Neural crest cell (in vitro differentiated cells): ENCODE results near the gene ARHGEF4. TPM values are rescaled to one million over a fixed set of nuclear protein-coding genes. Genes with fewer than 3 reads are reported as not detected.

ENCODE experiments used
- DNase-seq: peaks from one replicate; pipeline ENCODE4 v3.0.0; 2021; ENCODE audit warnings: low read depth, mixed read lengths, low spot score
- H3K27ac Mint-ChIP-seq: one replicate; pipeline ENCODE4 v1.8.0; 2021; ENCODE audit warnings: mild to moderate bottlenecking, mixed read lengths; ENCODE audit not compliant: unreplicated experiment
- H3K27me3 Mint-ChIP-seq: 2 replicates; pipeline ENCODE4 v1.8.0; 2021; ENCODE audit warnings: low read depth, mild to moderate bottlenecking, mixed read lengths
- H3K36me3 Mint-ChIP-seq: 2 replicates; pipeline ENCODE4 v1.8.0; 2021; ENCODE audit warnings: low read depth, mild to moderate bottlenecking, mixed read lengths
- H3K4me1 Mint-ChIP-seq: 2 replicates; pipeline ENCODE4 v1.8.0; 2021; ENCODE audit warnings: mixed read lengths
- H3K4me3 Mint-ChIP-seq: one replicate; pipeline ENCODE4 v1.8.0; 2021; ENCODE audit warnings: mild to moderate bottlenecking, mixed read lengths
- H3K9me3 Mint-ChIP-seq: 2 replicates; pipeline ENCODE4 v1.8.0; 2021; ENCODE audit warnings: mixed read lengths
- total RNA-seq: library from RNA; stranded (reverse); gene quantifications from 2 replicates; pipeline ENCODE4 v1.2.1, GENCODE V29; 2021
- TF ChIP-seq, protein P1 (sequence below): fragments of 200-600 bp; sonication (generic); conservative IDR thresholded peaks from 2 replicates; pipeline ENCODE4 v1.5.0; 2021; ENCODE audit warnings: antibody characterized with exemption, mild to moderate bottlenecking

The ARHGEF4 gene
- total RNA-seq, 1 donor from 2014 or later: 22.1 TPM

DNA sequence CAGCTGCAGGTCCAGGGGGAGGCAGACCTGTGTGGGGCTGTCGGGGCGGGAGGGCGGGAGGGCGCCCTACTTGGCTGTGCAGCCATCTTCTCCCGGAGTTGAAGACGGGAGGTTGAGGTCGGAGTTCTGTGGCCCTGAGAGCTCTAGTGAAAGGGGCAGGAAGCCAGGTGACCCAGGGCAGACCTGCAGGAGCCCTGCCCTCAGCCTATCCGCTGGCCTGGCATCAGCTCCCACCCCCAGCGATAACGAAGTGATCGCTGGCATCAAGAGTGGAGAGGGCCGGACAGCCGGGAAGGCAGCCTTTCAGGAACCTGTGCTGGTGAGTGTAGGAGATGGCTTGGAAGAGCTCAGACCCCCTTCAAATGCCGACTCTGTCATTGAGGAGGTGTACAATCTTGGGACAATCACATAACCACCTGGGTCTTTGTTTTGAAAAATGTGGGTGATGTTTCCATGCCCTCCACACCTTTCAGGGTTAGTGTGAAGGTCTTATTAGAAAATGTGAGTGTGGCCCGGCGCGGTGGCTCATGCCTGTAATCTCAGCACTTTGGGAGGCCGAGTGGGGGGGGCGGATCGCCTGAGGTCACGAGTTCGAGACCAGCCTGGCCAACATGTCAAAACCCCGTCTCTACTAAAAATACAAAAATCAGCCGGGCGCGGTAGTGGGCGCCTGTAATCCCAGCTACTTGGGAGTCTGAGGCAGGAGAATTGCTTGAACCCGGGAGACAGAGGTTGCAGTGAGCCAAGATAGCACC is 1.3 kb downstream of the ARHGEF4 start:
- no peaks in the 10 kb centered on the region for H3K9me3 Mint-ChIP-seq
- TF ChIP-seq, protein P1, sequence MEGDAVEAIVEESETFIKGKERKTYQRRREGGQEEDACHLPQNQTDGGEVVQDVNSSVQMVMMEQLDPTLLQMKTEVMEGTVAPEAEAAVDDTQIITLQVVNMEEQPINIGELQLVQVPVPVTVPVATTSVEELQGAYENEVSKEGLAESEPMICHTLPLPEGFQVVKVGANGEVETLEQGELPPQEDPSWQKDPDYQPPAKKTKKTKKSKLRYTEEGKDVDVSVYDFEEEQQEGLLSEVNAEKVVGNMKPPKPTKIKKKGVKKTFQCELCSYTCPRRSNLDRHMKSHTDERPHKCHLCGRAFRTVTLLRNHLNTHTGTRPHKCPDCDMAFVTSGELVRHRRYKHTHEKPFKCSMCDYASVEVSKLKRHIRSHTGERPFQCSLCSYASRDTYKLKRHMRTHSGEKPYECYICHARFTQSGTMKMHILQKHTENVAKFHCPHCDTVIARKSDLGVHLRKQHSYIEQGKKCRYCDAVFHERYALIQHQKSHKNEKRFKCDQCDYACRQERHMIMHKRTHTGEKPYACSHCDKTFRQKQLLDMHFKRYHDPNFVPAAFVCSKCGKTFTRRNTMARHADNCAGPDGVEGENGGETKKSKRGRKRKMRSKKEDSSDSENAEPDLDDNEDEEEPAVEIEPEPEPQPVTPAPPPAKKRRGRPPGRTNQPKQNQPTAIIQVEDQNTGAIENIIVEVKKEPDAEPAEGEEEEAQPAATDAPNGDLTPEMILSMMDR: no peak
- no peak overlapping the region for H3K27ac Mint-ChIP-seq
- H3K36me3 Mint-ChIP-seq: no peaks in the 10 kb centered on the region
- no peak for DNase-seq
- H3K4me3 Mint-ChIP-seq: peak overlapping the region; percentile 49
- peaks cover 19% of the 10 kb centered on the region for H3K4me1 Mint-ChIP-seq
- peaks cover 42% of the 10 kb centered on the region for H3K27me3 Mint-ChIP-seq

DNA sequence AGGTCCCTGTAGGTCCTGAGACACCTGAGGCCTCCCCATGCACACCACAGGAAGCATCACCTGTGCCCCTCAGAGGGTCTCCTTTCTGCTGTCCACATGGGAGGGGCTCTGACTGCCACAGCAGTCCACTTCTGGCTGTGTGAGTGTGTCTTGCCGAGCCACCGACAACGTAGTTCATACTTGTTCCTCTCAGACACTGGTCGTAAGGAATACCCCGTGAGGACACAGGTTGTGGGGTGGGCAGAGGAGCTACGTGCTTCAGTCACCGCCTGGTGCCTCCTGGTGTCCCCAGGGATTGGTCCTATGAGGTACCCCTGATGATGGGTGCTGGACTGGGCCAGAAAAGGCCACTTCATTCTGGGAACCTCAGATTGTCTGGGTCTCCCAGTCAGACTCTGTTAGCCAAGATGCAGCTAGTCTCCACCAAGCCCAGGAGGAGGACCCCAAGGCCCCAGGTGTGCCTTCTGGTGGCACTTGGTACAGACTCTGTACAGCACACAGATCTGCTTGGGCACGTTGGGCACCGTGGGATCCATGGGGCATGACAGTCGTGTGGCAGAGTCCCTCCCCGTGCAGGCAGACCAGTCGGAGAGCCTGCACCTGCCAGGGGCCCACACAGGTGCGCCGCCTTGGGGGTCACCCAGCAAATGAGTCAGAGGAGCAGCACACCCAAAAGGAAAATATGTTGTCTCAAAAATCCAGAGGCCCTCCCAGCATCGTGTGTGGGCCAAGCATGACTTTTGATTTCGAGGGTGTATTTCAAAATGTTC is 2.5 kb downstream of the ARHGEF4 start:
- DNase-seq: no peak
- no peaks in the 10 kb centered on the region for H3K36me3 Mint-ChIP-seq
- H3K27ac Mint-ChIP-seq: no peak overlapping the region
- TF ChIP-seq, protein P1: no peak
- H3K27me3 Mint-ChIP-seq: peaks cover 40% of the 10 kb centered on the region
- H3K9me3 Mint-ChIP-seq: no peaks in the 10 kb centered on the region
- H3K4me3 Mint-ChIP-seq: no peak overlapping the region
- peaks cover 16% of the 10 kb centered on the region for H3K4me1 Mint-ChIP-seq

DNA sequence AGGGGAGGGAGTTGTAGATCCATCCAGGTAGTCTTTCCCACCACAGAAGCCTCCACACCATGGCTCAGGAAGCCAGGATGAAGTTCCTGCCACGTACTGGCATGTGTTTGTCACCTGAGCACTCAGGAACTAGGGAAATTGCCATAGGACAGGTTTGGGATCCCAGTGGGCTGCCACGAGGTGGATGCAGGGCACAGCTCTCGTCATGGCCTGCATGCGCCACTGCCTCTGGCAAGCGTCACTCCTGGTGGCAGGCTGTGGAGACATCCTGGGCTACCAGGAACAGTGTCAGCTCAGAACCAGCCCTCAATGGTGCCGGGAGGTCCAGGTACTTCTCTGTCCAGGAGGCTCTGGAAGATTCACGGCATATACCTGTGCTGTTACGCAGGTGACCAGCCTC is 3.8 kb downstream of the ARHGEF4 start:
- no peak for DNase-seq
- no peaks in the 10 kb centered on the region for H3K9me3 Mint-ChIP-seq
- H3K4me1 Mint-ChIP-seq: peaks cover 3% of the 10 kb centered on the region
- TF ChIP-seq, protein P1: no peak
- peaks cover 35% of the 10 kb centered on the region for H3K27me3 Mint-ChIP-seq
- no peaks in the 10 kb centered on the region for H3K36me3 Mint-ChIP-seq
- no peak overlapping the region for H3K27ac Mint-ChIP-seq
- no peak overlapping the region for H3K4me3 Mint-ChIP-seq

DNA sequence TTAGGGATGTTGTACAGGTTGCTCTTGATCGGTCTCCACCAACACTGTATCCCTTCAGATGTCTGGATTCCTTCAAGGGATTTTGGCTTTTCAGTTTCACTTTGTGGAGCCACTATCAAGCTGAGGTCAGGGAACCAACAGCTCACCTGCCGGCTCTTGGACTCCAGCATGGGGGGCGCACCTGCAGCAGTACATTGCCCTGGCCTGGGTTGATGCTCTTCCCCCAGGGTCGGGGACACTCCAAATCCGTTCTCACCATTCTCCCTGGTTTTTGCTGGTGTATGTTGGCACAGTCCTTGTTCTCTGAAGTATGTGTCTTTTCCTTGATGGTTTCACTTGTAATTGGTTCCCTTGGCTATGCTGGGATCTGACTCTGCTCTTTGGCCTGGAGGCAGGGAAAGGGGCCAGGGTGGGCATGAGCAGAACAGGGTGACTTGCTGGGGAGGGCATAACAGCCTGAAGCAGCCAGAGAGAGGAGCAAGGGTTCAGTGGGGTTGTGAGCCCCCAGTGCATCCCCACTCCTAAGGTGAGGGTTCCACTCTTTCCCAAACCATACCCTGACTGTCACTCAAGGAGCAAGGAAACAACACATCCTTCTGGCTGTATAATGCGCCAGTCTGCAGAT is 5.1 kb downstream of the ARHGEF4 start:
- Mint-ChIP-seq H3K27ac (no peak overlapping the region), H3K27me3 (peaks cover 24% of the 10 kb centered on the region), H3K4me1 (peaks cover 8% of the 10 kb centered on the region), H3K9me3 (no peaks in the 10 kb centered on the region), H3K4me3 (no peak overlapping the region), H3K36me3 (no peaks in the 10 kb centered on the region)
- DNase-seq: no peak
- TF ChIP-seq, protein P1: no peak

DNA sequence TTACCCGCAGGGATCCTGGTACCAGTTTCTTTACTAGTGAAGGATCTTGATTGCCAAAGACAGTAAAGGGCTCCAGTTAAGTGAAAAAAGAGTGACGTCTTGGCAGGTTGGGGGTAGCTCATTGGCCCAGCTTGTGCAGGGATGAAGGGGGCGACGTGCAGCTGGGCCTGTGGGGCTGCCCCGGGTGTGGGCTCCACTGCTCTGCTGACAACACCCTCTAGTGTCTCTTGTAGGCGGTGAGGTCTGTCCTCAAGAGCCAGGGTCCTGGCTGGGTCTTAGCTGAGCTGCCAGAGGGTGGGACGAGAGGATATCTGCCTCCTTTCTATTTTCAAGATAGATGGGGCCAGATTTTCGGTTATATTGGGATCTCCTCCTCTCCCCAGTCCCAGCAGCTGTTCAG is 6.1 kb downstream of the ARHGEF4 start:
- TF ChIP-seq, protein P1: no peak
- H3K27me3 Mint-ChIP-seq: peaks cover 20% of the 10 kb centered on the region
- H3K4me3 Mint-ChIP-seq: no peak overlapping the region

More for the DNA sequence above, 6.1 kb downstream of the ARHGEF4 start:
- Mint-ChIP-seq H3K4me1 (peaks cover 8% of the 10 kb centered on the region), H3K36me3 (no peaks in the 10 kb centered on the region), H3K27ac (no peak overlapping the region), H3K9me3 (no peaks in the 10 kb centered on the region)
- DNase-seq: no peak
